Cardiac muscle cell (in vitro differentiated cells and primary cell): ENCODE results near the gene AGPAT3. TPM values are rescaled to one million over a fixed set of nuclear protein-coding genes. Genes with fewer than 3 reads are reported as not detected.

Experiments
- DNase-seq, 2 donors: peaks; one replicate each; pipeline versions ENCODE4 v3.0.0 to v3.0.0-alpha.2; 2010 to 2017; ENCODE audit warnings: low read depth in 1 of 2, low spot score in 1 of 2
- H3K27ac ChIP-seq: fragments of 200-600 bp; sonication (generic); 2 replicates; pipeline ENCODE4 v1.5.1; 2016
- H3K27me3 ChIP-seq: fragments of 200-600 bp; sonication (generic); 2 replicates; pipeline ENCODE4 v1.6.0; 2016; ENCODE audit warnings: control low read depth
- H3K36me3 ChIP-seq: fragments of 200-600 bp; sonication (generic); 2 replicates; pipeline ENCODE4 v1.5.1; 2016; ENCODE audit warnings: control low read depth
- H3K4me1 ChIP-seq: fragments of 200-600 bp; sonication (generic); 2 replicates; pipeline ENCODE4 v1.8.1; 2017; ENCODE audit warnings: low read depth, mild to moderate bottlenecking, mixed run types
- H3K4me3 ChIP-seq: fragments of 200-600 bp; sonication (generic); 2 replicates; pipeline ENCODE4 v1.5.1; 2016; ENCODE audit warnings: mild to moderate bottlenecking
- H3K9me3 ChIP-seq: fragments of 200-600 bp; sonication (generic); 2 replicates; pipeline ENCODE4 v1.5.1; 2017; ENCODE audit warnings: low read depth, mild to moderate bottlenecking, control low read depth
- polyA plus RNA-seq: library from polyadenylated mRNA; unstranded; fragments of >200 nt; fragmentation: Nextera tagmentation; extraction: Ambion mirVana; gene quantifications from 2 replicates; pipeline ENCODE4 v1.2.1, GENCODE V29; 2016
- total RNA-seq: library from RNA; depleted of rRNA; stranded (reverse); fragments of >200 nt; gene quantifications from 2 replicates; pipeline ENCODE4 v1.2.3, GENCODE V29; 2016
- TF ChIP-seq, protein P1 (sequence below): IDR thresholded peaks from 2 replicates; pipeline ENCODE4 v1.5.1; 2012; ENCODE audit warnings: low read depth, mild to moderate bottlenecking, low read length

Gene AGPAT3
- total and polyA plus RNA-seq, 2 experiments from 2014 or later, result 12.4 to 23.6 TPM

DNA sequence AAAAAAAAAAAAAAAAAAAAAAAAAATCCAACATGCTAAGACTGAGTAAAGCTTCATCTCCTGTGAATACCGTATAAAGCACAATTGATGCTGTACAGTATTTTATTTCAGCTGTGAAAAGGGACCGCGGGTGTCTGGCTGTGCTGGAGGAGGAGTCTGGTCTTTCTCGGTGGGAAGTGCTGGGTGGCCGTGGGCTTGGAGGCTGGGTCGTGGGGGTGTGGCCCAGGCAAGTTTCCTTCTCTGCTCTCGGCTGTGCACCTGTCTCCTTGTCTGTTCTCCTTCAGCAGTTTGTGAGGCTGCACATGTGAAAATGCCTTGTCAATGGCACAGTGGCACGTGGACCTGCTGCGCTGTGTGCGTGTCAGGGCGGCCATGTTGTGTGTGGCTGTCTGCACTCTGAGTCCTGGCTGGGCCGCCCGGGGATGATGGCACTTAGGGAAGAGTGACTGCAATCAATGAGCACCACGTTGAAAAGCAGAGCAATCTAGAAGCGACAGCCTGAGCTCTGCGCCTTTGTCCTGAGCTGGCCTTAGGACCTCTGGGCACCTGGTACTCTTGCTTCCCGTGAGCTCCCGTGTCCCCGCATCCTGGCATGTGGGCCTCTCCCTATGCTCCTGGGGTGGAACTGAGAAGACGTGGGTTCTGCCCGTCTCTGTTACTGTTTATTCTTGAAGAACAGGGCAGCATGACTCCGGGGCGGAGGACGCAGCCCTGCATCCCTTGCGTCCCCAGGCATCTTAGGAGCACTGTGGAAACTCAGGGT lies 14.5 kb downstream of the AGPAT3 start:
- Histone ChIP-seq H3K27me3 (no peaks in the 10 kb centered on the region), H3K27ac (no peak overlapping the region), H3K4me3 (no peak overlapping the region), H3K4me1 (peaks cover 8% of the 10 kb centered on the region), H3K36me3 (no peaks in the 10 kb centered on the region), H3K9me3 (no peaks in the 10 kb centered on the region)
- TF ChIP-seq, protein P1, sequence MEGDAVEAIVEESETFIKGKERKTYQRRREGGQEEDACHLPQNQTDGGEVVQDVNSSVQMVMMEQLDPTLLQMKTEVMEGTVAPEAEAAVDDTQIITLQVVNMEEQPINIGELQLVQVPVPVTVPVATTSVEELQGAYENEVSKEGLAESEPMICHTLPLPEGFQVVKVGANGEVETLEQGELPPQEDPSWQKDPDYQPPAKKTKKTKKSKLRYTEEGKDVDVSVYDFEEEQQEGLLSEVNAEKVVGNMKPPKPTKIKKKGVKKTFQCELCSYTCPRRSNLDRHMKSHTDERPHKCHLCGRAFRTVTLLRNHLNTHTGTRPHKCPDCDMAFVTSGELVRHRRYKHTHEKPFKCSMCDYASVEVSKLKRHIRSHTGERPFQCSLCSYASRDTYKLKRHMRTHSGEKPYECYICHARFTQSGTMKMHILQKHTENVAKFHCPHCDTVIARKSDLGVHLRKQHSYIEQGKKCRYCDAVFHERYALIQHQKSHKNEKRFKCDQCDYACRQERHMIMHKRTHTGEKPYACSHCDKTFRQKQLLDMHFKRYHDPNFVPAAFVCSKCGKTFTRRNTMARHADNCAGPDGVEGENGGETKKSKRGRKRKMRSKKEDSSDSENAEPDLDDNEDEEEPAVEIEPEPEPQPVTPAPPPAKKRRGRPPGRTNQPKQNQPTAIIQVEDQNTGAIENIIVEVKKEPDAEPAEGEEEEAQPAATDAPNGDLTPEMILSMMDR, result no peak
- no peak for DNase-seq

DNA sequence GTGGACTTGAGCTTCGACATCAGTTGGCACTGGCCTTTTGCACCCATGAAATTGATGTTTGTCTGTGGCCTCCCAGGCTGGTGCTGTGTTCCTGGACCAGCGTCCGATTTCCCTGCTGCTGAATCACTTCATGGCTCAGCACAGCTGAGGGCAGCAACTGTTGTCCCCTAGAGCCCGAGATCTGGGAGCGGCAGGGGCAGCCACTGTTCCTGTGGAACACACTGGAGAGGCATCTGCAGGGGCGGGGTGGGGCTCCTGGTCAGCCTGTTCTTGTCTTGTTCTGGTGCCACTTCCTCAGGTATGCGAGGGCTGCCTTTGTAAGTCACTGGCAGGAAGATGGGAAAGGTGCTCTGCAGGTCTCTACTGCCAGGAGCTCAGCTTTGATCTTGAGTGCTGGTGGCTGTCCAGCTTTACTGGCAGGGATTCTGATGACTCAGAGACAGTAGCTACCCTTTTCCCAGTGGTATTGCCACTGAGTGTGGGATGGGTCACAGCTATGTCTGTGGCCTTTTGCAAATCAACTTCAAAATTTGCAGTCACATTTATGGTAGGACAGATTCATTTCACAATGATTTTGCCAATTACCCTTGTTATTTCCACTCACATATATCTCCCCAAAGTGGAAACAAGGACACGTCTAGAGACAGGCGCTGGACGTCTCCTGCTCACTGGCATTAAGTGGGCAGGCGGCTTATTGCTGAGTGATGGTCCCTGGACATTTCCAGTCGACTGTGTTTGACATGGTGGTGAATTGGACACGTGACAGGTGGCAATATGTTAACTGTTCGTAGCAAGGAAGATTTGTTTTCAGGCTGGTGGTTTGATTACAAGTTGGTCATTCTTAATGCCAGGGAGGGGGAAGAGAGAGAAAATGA lies 15.3 kb downstream of the AGPAT3 start:
- DNase-seq, result no peak
- Histone ChIP-seq H3K9me3 (no peaks in the 10 kb centered on the region), H3K4me3 (no peak overlapping the region), H3K4me1 (peaks cover 9% of the 10 kb centered on the region), H3K27me3 (no peaks in the 10 kb centered on the region), H3K36me3 (no peaks in the 10 kb centered on the region), H3K27ac (no peak overlapping the region)
- TF ChIP-seq, protein P1, result no peak

DNA sequence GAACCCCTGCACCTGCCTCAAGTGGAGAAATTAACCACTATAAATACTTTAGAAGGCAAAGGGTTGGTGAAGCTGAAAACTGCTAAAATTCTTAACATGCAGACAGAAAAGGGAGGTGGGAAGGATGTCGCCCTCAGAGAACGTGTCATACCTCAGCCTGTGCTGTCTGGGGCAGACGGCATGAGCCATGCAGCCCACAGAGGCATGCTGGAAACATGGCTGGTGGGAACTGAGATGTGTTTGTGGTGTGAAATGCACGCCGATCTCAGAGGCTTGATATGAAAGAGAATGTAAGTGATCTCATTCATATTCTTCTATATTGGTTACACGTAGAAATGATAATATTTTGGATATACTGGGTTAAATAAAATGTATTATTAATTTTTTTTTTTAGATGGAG lies 16.3 kb downstream of the AGPAT3 start:
- no peaks in the 10 kb centered on the region for H3K36me3 ChIP-seq
- TF ChIP-seq, protein P1, result no peak
- H3K9me3 ChIP-seq, result no peaks in the 10 kb centered on the region
- H3K27ac ChIP-seq, result no peak overlapping the region
- no peak overlapping the region for H3K4me3 ChIP-seq
- H3K4me1 ChIP-seq, result peaks cover 9% of the 10 kb centered on the region
- H3K27me3 ChIP-seq, result no peaks in the 10 kb centered on the region
- no peak for DNase-seq

DNA sequence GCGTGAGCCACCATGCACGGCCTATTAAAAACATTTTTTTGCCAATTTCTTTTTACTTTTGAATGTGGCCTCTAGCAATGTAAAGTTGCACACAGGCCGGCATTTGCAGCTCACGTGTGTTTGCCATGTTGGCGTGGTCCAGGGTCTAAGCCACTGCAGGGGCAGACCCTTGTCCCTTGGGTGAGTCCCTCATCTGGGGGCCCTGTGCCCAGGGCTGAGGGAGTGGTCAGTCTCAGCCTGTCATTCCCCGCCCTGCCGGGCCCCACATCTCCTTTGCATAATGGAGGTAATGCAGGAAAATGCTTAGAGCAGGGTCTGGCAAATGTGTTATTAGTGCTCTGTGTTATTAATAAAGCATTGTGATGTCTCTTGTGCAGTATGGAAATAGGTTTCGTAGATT lies 16.9 kb downstream of the AGPAT3 start:
- Histone ChIP-seq H3K4me3 (no peak overlapping the region), H3K27me3 (no peaks in the 10 kb centered on the region), H3K4me1 (peaks cover 9% of the 10 kb centered on the region), H3K36me3 (no peaks in the 10 kb centered on the region), H3K9me3 (no peaks in the 10 kb centered on the region), H3K27ac (no peak overlapping the region)
- TF ChIP-seq, protein P1, result no peak
- DNase-seq, result no peak

DNA sequence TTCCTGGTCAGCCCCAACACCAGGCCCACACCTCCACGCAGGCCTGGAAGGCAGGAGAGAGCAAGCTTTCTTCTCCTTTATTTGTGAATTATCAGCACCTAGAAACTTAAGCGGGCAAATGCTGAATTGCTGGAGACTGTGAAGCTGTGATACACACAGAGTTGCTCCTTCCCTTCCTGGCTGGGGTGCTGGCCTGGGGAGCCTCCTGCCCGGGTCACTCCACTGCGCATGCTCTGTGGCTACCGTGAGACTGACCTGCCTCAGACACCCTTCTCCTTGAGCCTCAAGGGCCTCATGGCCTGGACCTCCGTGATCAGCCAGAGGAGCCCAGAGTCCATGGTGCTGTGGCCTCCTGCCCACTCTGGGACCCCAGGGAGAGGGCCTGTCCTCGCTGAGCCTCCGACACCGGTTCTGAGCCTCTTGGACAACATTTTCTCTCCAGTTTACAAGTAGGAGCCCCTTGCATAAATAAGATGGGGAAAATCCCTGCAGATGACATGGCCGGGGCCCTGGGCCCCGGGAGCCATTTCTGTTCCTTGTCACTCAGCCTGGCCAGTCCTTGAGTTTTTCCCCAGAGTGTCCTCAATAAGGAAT lies 18.0 kb downstream of the AGPAT3 start:
- DNase-seq, result no peak
- Histone ChIP-seq H3K9me3 (no peaks in the 10 kb centered on the region), H3K4me3 (no peak overlapping the region), H3K4me1 (peaks cover 9% of the 10 kb centered on the region), H3K36me3 (no peaks in the 10 kb centered on the region), H3K27me3 (no peaks in the 10 kb centered on the region), H3K27ac (peak overlapping the region; percentile 34)
- TF ChIP-seq, protein P1, result no peak
